ENCODE results near the gene CAMK4.

CAMK4 gene

GRCh38 chr5:111502956-111503355 is 278.8 kb downstream of the CAMK4 start:
- FAIRE-seq = no peak

GRCh38 chr5:111505096-111505495 is 280.9 kb downstream of the CAMK4 start:
- no peak for FAIRE-seq

GRCh38 chr5:111507276-111507675 is 283.1 kb downstream of the CAMK4 start:
- no peak for FAIRE-seq

GRCh38 chr5:111509119-111509518 is 284.9 kb downstream of the CAMK4 start:
- FAIRE-seq = no peak

- no peak for FAIRE-seq
Observed at GRCh38 chr5:111511174-111511830, 287.1 kb downstream of the CAMK4 start.

GRCh38 chr5:111511831-111512374 is 287.7 kb downstream of the CAMK4 start:
- no peak for FAIRE-seq

- peak; percentile 84 for FAIRE-seq
Observed at GRCh38 chr5:111512375-111513130, 288.4 kb downstream of the CAMK4 start, which contains the start of gene STARD4. Gene STARD4 (minus strand): TSS chr5:111512535. CDS start chr5:111507433, 5,102 bp downstream.

- no peak for FAIRE-seq
Observed at GRCh38 chr5:111513131-111513520, 288.9 kb downstream of the CAMK4 start.

GRCh38 chr5:111514087-111514486 is 289.9 kb downstream of the CAMK4 start:
- FAIRE-seq = no peak

- FAIRE-seq = no peak
Observed at GRCh38 chr5:111517853-111518501, 293.8 kb downstream of the CAMK4 start.

GRCh38 chr5:111518777-111519176 is 294.6 kb downstream of the CAMK4 start:
- FAIRE-seq = no peak

- no peak for FAIRE-seq
Observed at GRCh38 chr5:111520908-111521307, 296.7 kb downstream of the CAMK4 start.

- peak; percentile 70 for FAIRE-seq
Observed at GRCh38 chr5:111528056-111528455, 303.9 kb downstream of the CAMK4 start.

GRCh38 chr5:111530298-111530740 is 306.1 kb downstream of the CAMK4 start:
- FAIRE-seq = no peak

GRCh38 chr5:111532886-111533582 is 308.9 kb downstream of the CAMK4 start:
- FAIRE-seq = no peak

- FAIRE-seq = no peak
Observed at GRCh38 chr5:111535879-111536549, 311.8 kb downstream of the CAMK4 start.

GRCh38 chr5:111537141-111538024 is 313.2 kb downstream of the CAMK4 start:
- peak; percentile 95 for FAIRE-seq
